Endodermal cell (in vitro differentiated cells): ENCODE data around the gene NEU3. TPM values are rescaled to one million over a fixed set of nuclear protein-coding genes. Genes with fewer than 3 reads are reported as not detected.
A peak's percentile ranks its signal among the peaks of the same experiment; 100 is the strongest.

Source experiments
- DNase-seq: peaks from one replicate; pipeline ENCODE4 v3.0.0-alpha.2; 2017
- H3K27ac ChIP-seq: 2 replicates; pipeline ENCODE4 v1.5.1; 2013; ENCODE audit warnings: mild to moderate bottlenecking, low read depth, low read length, moderate library complexity
- H3K27me3 ChIP-seq: 2 replicates; pipeline ENCODE4 v1.6.1; 2013; ENCODE audit warnings: mild to moderate bottlenecking, low read length, moderate library complexity; ENCODE audit not compliant: insufficient read depth, control insufficient read depth, poor library complexity, severe bottlenecking
- H3K36me3 ChIP-seq: 2 replicates; pipeline ENCODE4 v1.7.0; 2013; ENCODE audit warnings: mild to moderate bottlenecking, low read length, moderate library complexity; ENCODE audit not compliant: control insufficient read depth, insufficient read depth
- H3K4me1 ChIP-seq: one replicate; pipeline ENCODE4 v1.7.0; 2013; ENCODE audit warnings: low read length; ENCODE audit not compliant: control insufficient read depth, insufficient read depth
- H3K4me3 ChIP-seq: 2 replicates; pipeline ENCODE4 v1.5.1; 2013; ENCODE audit warnings: mild to moderate bottlenecking, low read length, moderate library complexity
- H3K9ac ChIP-seq: 2 replicates; pipeline ENCODE4 v1.6.1; 2013; ENCODE audit warnings: mild to moderate bottlenecking, low read length, moderate library complexity; ENCODE audit not compliant: poor library complexity, severe bottlenecking; ENCODE audit errors: extremely low read depth
- H3K9me3 ChIP-seq: 2 replicates; pipeline ENCODE4 v1.6.1; 2013; ENCODE audit warnings: mild to moderate bottlenecking, low read length, moderate library complexity; ENCODE audit not compliant: control insufficient read depth
- H3K27ac Mint-ChIP-seq: 2 replicates; pipeline ENCODE4 v1.8.0; 2020; ENCODE audit warnings: mixed read lengths
- H3K27me3 Mint-ChIP-seq: 2 replicates; pipeline ENCODE4 v1.8.0; 2021; ENCODE audit warnings: mild to moderate bottlenecking, mixed read lengths; ENCODE audit not compliant: insufficient read depth
- H3K36me3 Mint-ChIP-seq: 2 replicates; pipeline ENCODE4 v1.8.0; 2020; ENCODE audit warnings: low read depth, mixed read lengths
- H3K4me1 Mint-ChIP-seq: 2 replicates; pipeline ENCODE4 v1.8.0; 2020; ENCODE audit warnings: mixed read lengths
- H3K4me3 Mint-ChIP-seq: 2 replicates; pipeline ENCODE4 v1.8.0; 2020; ENCODE audit warnings: mild to moderate bottlenecking, moderate library complexity, mixed read lengths
- H3K9me3 Mint-ChIP-seq: 2 replicates; pipeline ENCODE4 v1.8.0; 2020; ENCODE audit warnings: mild to moderate bottlenecking, mixed read lengths
- WGBS, 2 experiments: methylation state at CpG; one replicate each; pipeline versions ENCODE4 v1.1.5 to v1.1.7; 2013; ENCODE audit warnings: missing lambda C conversion rate in 2 of 2, mixed read lengths in 1 of 2; ENCODE audit not compliant: insufficient coverage in 1 of 2, insufficient read length in 1 of 2; 5-methylcytosine and 5-hydroxymethylcytosine counted together
- total RNA-seq, 2 donors: library from RNA; stranded (reverse); fragmentation: NEBNext Ultra II Directional in 1 of 2; extraction: Animal tissue kit (Norgen Biotek cat#: 25700) in 1 of 2; gene quantifications; 2 replicates in 1 of 2; 3 replicates in 1 of 2; pipeline ENCODE4 v1.2.1, GENCODE V29; 2021
- TF ChIP-seq, protein P1 (sequence below): fragments of 200-600 bp; sonication (generic); conservative IDR thresholded peaks from 2 replicates; pipeline ENCODE4 v1.5.0; 2021; ENCODE audit warnings: antibody characterized with exemption, mild to moderate bottlenecking

NEU3 gene
- total RNA-seq, 2 donors from 2014 or later: 9.1 to 10.8 TPM

GRCh38 chr11:75011357-75011756 is 22.6 kb downstream of the NEU3 start:
- Mint-ChIP-seq H3K9me3 (no peaks in the 10 kb centered on the region), H3K36me3 (peaks cover 10% of the 10 kb centered on the region), H3K4me1 (peaks cover 11% of the 10 kb centered on the region), H3K27me3 (no peaks in the 10 kb centered on the region), H3K4me3 (no peak overlapping the region), H3K27ac (no peak overlapping the region)
- Histone ChIP-seq H3K4me3 (no peak overlapping the region), H3K27ac (no peak overlapping the region), H3K27me3 (peaks cover 45% of the 10 kb centered on the region), H3K4me1 (no peaks in the 10 kb centered on the region), H3K36me3 (peaks cover 3% of the 10 kb centered on the region), H3K9me3 (no peaks in the 10 kb centered on the region), H3K9ac (no peak overlapping the region)
- DNase-seq: no peak
- WGBS, 2 experiments: 83 to 92% methylated on average over 2 of the region's 2 CpGs
- TF ChIP-seq, protein P1, sequence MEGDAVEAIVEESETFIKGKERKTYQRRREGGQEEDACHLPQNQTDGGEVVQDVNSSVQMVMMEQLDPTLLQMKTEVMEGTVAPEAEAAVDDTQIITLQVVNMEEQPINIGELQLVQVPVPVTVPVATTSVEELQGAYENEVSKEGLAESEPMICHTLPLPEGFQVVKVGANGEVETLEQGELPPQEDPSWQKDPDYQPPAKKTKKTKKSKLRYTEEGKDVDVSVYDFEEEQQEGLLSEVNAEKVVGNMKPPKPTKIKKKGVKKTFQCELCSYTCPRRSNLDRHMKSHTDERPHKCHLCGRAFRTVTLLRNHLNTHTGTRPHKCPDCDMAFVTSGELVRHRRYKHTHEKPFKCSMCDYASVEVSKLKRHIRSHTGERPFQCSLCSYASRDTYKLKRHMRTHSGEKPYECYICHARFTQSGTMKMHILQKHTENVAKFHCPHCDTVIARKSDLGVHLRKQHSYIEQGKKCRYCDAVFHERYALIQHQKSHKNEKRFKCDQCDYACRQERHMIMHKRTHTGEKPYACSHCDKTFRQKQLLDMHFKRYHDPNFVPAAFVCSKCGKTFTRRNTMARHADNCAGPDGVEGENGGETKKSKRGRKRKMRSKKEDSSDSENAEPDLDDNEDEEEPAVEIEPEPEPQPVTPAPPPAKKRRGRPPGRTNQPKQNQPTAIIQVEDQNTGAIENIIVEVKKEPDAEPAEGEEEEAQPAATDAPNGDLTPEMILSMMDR: no peak

- Mint-ChIP-seq H3K36me3 (peaks cover 8% of the 10 kb centered on the region), H3K9me3 (no peaks in the 10 kb centered on the region), H3K4me1 (peaks cover 11% of the 10 kb centered on the region), H3K4me3 (no peak overlapping the region), H3K27me3 (no peaks in the 10 kb centered on the region), H3K27ac (no peak overlapping the region)
- Histone ChIP-seq H3K9me3 (no peaks in the 10 kb centered on the region), H3K4me1 (no peaks in the 10 kb centered on the region), H3K27me3 (peaks cover 44% of the 10 kb centered on the region), H3K4me3 (no peak overlapping the region), H3K27ac (no peak overlapping the region), H3K36me3 (no peaks in the 10 kb centered on the region), H3K9ac (no peak overlapping the region)
- TF ChIP-seq, protein P1: no peak
- DNase-seq: no peak
- 96 to 98% methylated on average over 5 to 6 of the region's 6 CpGs for WGBS, 2 experiments
These were observed 23.1 kb downstream of the NEU3 start for GRCh38 chr11:75011872-75012271.

DNA sequence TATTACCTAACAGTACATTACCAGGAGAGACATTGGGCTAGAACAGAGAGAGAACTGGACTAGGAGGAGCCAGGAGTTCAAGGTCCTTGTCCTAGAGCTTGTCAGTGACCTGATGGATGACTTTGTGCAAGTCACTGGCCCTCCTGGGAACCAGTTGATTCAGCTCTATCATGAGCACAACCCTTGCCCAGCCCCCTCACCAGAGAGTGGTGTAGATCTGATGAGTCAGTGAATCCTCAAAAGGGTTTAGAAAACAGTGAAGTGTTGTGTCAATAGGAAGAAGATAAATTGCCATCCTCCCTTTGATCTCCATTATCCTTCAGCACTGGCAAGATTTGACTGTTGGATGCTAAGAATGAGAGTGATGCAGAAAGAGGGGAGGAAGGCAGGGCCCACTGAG is 24.3 kb downstream of the NEU3 start:
- Mint-ChIP-seq H3K4me1 (peaks cover 11% of the 10 kb centered on the region), H3K27me3 (no peaks in the 10 kb centered on the region), H3K27ac (no peak overlapping the region), H3K36me3 (peaks cover 8% of the 10 kb centered on the region), H3K9me3 (peaks cover 3% of the 10 kb centered on the region), H3K4me3 (no peak overlapping the region)
- DNase-seq: peak; percentile 67
- Histone ChIP-seq H3K4me1 (no peaks in the 10 kb centered on the region), H3K9me3 (peaks cover 6% of the 10 kb centered on the region), H3K36me3 (no peaks in the 10 kb centered on the region), H3K27ac (no peak overlapping the region), H3K9ac (no peak overlapping the region), H3K27me3 (peaks cover 40% of the 10 kb centered on the region), H3K4me3 (no peak overlapping the region)
- TF ChIP-seq, protein P1: no peak
